Dermis microvascular lymphatic vessel endothelial cell (primary cell): ENCODE measurements around the gene IGSF21. TPM values are rescaled to one million over a fixed set of nuclear protein-coding genes. Genes with fewer than 3 reads are reported as not detected.

Experiments used
- DNase-seq, 2 donors: peaks; one replicate each; pipeline versions ENCODE4 v3.0.0 to v3.0.0-alpha.2; 2010; ENCODE audit warnings: low read depth in 2 of 2
- total RNA-seq: library from RNA; depleted of rRNA; stranded (reverse); fragments of >200 nt; gene quantifications from 2 replicates; pipeline ENCODE4 v1.2.1, GENCODE V29; 2014

IGSF21 gene
- total RNA-seq, 1 donor from 2014 or later, result not detected

- DNase-seq, result no peak
Measured at GRCh38 chr1:18323259-18323658, 215.7 kb downstream of the IGSF21 start.

GRCh38 chr1:18324246-18324645 is 216.6 kb downstream of the IGSF21 start:
- DNase-seq, result no peak

DNA sequence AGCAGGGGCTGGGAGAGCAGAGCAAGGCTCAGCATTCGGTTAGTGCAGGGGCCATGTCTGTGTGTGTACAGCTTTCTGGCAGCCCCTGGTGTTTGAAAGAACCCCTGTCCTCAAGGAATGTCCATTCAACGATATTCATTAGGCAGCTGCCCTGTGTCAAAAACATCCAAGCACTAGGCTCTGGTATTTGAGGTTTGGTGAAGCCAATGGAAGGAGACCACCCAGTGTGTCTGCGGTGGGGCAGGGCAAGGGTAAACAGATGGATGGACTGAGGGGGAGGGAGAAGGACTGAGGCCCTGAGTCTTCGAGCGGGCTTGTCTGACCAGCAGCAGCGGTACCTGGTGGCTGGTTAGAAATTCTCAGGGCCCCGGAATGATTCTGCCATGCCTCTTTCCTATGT is 217.5 kb downstream of the IGSF21 start:
- no peak for DNase-seq

- no peak for DNase-seq
Measured at GRCh38 chr1:18326211-18326897, 218.8 kb downstream of the IGSF21 start.

DNA sequence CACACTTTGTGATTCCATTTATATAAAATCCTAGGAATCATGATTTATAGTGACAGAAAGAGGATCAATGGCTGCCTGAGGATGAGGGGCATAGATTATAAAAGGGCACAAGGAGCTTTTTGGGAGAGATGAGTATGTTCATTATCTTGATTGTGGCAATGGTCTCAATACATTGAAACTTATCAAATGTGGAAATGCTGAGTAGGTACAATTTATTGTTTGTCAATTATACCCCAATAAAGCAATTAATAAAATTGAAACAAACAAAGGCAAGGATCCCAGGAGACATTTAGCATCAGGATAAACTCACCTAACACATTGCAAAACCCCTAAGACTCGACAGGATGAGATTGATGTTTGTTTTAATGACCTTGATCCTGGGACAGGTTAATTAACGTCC is 220.1 kb downstream of the IGSF21 start:
- no peak for DNase-seq

DNA sequence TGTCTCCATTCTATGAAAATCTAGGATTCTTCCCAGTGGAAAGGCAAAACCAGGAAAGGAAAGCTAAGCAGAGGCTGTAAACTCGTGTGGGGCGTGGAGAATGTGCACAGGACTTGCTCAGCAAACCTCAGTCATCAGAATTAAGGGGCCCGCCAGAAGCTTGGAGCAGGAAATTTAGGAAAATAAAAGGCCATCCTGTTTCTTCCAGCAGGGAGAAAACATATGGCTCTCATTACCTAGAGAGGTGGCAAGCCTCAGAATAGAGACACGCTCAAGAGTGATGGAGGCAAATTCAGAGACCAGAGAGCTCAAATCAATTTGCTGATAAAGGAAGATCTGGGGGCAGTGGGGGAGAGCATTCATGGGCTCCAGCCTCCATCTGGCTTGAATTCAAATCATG is 221.2 kb downstream of the IGSF21 start:
- no peak for DNase-seq

DNA sequence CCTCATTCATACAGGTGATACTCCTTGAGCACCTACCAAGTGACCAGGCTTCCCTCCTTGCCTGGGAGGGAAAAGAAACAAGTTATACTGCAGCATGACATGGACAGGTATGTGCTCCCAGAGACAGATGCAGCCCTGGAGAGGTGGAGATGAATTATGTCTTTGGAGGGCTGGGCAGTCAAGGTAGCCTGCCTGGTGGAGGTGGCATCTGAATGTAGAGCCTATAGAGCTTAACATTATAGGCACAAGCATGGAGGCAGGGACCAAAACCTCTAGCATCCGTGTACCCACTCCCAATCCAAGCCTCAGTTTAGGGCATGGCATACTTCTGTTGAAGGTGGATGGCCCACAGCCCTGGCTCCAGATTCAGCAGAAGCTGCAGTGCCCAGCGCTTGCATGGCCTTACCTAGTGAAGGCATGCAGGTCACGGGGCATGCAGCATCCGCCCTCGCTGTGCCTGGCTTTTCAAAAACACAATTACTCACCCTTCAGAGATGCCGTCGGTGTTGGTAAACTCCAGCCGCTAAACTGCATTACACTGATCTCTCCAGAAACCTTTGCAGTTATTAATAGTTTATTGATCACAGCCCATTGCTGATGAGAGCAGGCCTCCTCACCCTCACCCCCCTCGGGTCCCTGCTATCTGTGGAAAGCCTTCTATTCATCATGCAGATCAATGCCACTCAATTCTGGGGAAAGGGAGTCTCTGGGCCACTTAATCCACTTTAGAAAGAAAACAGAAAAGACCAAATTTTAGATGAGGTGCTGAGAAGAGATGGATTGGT is 222.1 kb downstream of the IGSF21 start:
- DNase-seq, result no peak

DNA sequence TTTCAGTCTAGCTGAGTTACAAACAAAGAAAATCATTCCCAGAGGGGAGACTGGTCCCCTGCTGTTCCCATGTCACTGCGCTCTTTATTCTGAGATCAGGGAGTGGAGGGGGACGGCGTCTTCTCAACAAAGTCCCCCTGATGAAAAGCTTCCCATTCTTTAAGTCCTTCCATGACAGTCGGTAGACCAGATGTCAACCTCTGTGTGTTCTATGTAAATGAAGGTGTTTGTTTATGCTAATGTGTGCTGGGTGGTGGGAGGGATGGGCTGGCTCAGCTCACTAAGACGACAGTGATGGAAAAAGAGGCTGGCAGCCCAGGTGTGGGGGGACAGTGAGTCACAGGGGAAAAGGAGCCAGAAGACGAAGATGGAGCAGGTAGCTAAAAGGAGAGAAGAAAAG is 225.0 kb downstream of the IGSF21 start:
- DNase-seq, result no peak

GRCh38 chr1:18333220-18333619 is 225.6 kb downstream of the IGSF21 start:
- no peak for DNase-seq

GRCh38 chr1:18336801-18337200 is 229.2 kb downstream of the IGSF21 start:
- no peak for DNase-seq

DNA sequence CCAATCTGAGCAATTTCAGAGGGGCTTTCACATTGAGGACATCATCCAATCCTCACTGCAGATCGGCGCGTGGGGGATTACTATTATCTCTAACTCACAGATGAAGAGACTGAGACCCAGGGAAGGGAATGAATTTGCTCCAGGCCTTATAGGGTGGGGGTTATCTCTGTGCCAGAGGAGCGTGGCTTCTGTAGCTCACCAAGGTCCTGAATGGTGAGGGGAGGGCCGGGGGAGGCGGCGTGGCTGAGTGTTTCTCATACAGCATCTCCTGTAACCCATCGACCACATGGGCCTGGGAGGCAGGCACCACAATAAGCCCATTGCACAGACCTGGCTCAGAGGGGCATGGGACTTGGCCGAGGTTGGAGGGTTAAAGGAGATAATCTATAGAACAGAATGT is 230.2 kb downstream of the IGSF21 start:
- DNase-seq, result no peak

DNA sequence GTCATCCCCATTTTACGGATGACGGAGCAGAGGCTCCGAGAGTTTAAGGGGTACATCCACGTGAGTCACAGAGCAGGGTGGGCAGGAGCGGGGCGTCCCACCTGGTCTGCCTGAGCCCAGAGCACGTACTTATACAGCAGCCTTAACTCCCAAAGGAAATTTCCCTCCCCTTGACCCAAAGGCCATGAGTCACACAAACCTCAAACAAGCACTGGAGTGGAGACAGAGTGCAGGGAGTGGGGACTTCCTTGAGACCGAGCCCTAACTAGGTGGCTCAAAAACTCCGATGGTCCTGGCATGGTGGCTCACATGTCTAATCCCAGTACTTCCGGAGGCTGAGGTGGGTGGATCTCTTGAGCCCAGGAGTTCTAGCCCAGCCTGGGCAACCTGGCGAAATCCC is 231.6 kb downstream of the IGSF21 start:
- no peak for DNase-seq

GRCh38 chr1:18340158-18340764 is 232.7 kb downstream of the IGSF21 start:
- no peak for DNase-seq

- no peak for DNase-seq
Measured at GRCh38 chr1:18340787-18341186, 233.2 kb downstream of the IGSF21 start.

- DNase-seq, result no peak
Measured at GRCh38 chr1:18341291-18342069, 233.9 kb downstream of the IGSF21 start.

DNA sequence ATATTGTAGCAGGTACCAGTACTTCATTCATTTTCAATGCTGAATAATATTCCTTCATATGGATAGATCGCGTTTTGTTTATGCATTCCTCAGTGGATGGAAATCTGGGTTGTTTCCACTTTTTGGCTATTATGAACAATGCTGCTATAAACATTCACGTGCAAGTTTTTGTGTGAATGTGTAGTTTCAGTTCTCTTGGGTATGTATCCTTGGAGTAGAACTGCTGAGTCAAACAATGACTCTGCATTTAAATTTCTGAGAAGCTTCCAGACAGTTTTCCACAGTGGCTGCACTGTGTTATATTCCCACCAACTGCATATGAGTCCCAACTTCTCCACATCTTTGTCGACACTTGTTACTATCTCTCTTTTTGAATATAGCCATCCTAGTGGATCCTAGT is 235.1 kb downstream of the IGSF21 start:
- no peak for DNase-seq

DNA sequence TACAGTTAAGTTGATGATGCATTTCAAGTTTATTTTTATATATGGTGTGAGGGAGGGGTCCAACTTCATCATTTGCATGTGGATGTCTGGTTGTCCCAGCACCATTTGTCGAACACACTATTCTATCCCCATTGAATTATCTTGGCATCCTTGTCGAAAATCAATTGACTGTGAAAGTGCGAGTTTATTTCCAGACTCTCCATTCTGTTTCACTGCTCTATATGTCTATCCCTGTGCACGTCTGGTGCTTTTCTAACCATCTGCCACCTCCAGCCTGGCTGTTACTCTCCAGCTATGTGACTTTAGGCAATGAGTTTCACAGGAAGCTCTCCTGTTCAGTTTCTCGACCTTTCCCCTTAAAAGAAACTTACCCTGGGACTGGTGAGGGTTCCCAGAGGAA is 236.0 kb downstream of the IGSF21 start:
- no peak for DNase-seq

DNA sequence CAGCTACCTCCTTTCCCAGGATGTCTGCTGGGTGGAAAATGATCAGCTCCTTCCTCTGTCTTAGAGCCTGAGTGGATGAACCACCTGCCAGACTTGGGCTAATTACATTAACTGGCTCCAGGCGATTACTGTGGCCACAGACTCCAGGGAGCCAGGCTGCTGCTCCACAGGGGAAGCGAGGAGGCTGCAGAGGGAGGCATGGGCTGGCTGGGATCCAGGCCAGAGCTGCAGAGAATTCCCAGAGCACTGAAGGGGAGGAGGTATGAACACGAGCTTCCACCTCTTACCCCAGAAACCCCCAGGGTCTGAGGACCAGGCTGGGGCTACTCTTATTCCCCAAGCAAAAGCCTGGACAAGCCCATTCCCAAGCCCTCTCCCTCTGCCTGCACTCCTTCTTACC is 237.2 kb downstream of the IGSF21 start:
- DNase-seq, result no peak

DNA sequence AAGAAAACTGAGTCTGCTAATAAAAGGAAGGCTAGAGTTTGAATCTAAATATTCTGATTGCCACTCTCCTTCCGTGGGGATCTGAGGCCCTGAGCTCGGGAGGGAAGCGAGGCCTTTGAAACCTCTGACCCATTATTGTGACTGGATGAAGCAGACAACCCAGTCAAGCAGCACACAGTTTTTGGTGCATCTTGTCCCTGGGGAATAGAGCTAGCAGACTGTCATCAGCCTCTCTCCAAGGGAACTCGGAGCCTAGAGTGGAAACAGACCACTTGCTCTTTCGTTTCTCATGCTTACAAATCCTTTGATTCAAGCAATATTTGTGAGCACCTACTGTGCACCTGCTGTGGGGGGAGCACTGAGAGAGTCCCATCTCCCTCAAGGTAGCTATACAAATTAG is 240.0 kb downstream of the IGSF21 start:
- DNase-seq, result no peak

DNA sequence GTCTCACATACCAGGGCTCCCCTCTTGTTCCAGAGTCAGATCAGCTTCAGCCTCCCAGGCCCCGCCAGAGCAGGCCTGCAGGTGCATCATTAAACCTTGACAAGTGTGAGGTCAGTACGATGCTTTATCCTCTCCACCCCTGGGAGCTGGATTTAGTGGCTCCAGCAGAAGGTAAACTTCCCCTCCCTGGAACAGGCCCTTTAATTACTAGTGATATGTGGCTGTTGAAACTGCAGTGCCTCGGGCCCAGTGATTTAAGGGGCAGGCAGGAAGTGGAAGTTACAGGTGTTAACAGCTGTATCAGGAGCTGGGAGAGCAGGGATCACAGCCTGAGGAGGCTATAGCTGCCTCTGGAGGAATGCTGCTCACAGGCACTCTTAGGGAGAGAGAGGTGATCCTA is 240.8 kb downstream of the IGSF21 start:
- DNase-seq, result no peak

DNA sequence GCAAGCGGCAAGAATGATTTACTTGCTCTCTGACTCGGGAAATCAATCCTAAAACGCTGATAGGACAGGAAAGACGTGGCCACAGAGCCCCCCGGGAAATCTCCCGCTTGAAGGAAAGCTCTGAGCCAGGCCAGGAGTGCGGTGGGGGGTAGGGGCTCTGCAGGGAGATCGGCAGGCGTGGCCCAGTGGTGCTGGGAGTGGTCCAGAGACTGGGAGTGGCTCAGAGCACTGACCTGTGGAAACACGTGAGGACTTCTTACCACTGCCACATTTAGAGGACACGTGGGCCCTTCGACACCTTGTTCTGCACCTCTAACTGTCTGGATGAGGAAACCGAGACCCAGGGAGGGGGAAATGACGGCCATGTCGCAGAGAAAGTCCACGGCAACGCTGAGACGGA is 243.1 kb downstream of the IGSF21 start:
- no peak for DNase-seq

DNA sequence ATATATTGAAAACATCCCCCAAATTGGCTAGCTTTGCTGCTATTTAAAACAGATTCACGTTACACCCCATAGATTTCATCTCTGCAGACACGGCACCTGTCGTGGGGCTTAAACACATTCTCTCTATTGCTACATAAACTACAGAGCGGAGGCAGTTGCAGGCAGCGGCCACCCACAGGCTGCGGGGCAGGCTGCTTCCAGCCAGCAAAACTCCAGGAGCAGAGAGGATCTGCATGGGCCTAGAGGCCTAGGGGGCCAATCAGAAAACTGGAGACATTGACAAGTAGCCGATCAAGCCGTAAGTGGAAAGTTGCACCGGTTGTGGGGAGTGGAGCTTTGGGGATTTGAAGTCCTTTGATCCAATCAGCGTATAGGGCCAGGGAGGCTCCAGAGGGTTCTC is 244.1 kb downstream of the IGSF21 start:
- no peak for DNase-seq
